GM19468 (cell line): ENCODE data around the gene HLF.

Source experiments
- ATAC-seq: cut with Tn5 transposase; IDR thresholded peaks from one replicate; pipeline ENCODE4 v1.9.1; 2021; ENCODE audit warnings: mild to moderate bottlenecking, moderate library complexity, moderate number of reproducible peaks; ENCODE audit not compliant: unreplicated experiment; ENCODE audit errors: extremely low read depth

Gene HLF

GRCh38 chr17:55264645-55265298, at the start of gene HLF:
TSS of gene HLF (plus strand) at chr17:55264960. CDS start at chr17:55265485, 525 bp downstream.
- ATAC-seq: peak; percentile 86

GRCh38 chr17:55215711-55216110, 49.0 kb upstream of the HLF start:
- no peak for ATAC-seq

GRCh38 chr17:55216888-55217287, 47.9 kb upstream of the HLF start:
- no peak for ATAC-seq

- no peak for ATAC-seq
Observed at GRCh38 chr17:55219459-55219858, 45.3 kb upstream of the HLF start.

- ATAC-seq: no peak
Observed at GRCh38 chr17:55219934-55220333, 44.8 kb upstream of the HLF start.

- ATAC-seq: no peak
Observed at GRCh38 chr17:55223524-55223923, 41.2 kb upstream of the HLF start.

GRCh38 chr17:55224746-55225145, 40.0 kb upstream of the HLF start:
- no peak for ATAC-seq

GRCh38 chr17:55225237-55225636, 39.5 kb upstream of the HLF start:
- ATAC-seq: no peak

- no peak for ATAC-seq
Observed at GRCh38 chr17:55228683-55229192, 36.0 kb upstream of the HLF start.

GRCh38 chr17:55229276-55229675, 35.5 kb upstream of the HLF start:
- ATAC-seq: no peak

GRCh38 chr17:55230716-55231115, 34.0 kb upstream of the HLF start:
- no peak for ATAC-seq

GRCh38 chr17:55233840-55234239, 30.9 kb upstream of the HLF start:
- no peak for ATAC-seq

- no peak for ATAC-seq
Observed at GRCh38 chr17:55236316-55236715, 28.4 kb upstream of the HLF start.

- no peak for ATAC-seq
Observed at GRCh38 chr17:55237268-55237667, 27.5 kb upstream of the HLF start.

- ATAC-seq: no peak
Observed at GRCh38 chr17:55237841-55238178, 26.9 kb upstream of the HLF start.

- peak; percentile 56 for ATAC-seq
Observed at GRCh38 chr17:55238179-55238930, 26.4 kb upstream of the HLF start.

- ATAC-seq: no peak
Observed at GRCh38 chr17:55238931-55239297, 25.8 kb upstream of the HLF start.

GRCh38 chr17:55241097-55241496, 23.7 kb upstream of the HLF start:
- ATAC-seq: no peak

- ATAC-seq: no peak
Observed at GRCh38 chr17:55242476-55242875, 22.3 kb upstream of the HLF start.

GRCh38 chr17:55245986-55246385, 18.8 kb upstream of the HLF start:
- no peak for ATAC-seq

GRCh38 chr17:55246583-55246982, 18.2 kb upstream of the HLF start:
- no peak for ATAC-seq

- ATAC-seq: no peak
Observed at GRCh38 chr17:55248077-55248476, 16.7 kb upstream of the HLF start.
